Measurements from ENCODE around the gene PTH2R.
"Not testable (repeated sequence)": the region's sequence is repeated elsewhere in the genome, so short reads cannot be mapped to it uniquely, and the experiment has no call there.

Gene PTH2R

DNA sequence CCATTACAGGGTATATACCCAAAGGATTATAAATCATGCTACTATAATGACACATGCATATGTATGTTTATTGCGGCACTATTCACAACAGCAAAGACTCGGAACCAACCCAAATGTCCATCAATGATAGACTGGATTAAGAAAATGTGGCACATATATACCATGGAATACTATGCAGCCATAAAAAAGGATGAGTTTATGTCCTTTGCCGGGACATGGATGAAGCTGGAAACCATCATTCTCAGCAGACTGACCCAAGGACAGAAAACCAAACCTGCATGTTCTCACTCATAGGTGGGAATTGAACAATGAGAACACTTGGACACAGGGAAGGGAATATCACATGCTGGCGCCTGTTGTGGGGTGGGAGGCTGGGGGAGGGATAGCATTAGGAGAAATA, 9.8 kb upstream of the PTH2R start:
- DNase-seq, result not testable (repeated sequence)

DNA sequence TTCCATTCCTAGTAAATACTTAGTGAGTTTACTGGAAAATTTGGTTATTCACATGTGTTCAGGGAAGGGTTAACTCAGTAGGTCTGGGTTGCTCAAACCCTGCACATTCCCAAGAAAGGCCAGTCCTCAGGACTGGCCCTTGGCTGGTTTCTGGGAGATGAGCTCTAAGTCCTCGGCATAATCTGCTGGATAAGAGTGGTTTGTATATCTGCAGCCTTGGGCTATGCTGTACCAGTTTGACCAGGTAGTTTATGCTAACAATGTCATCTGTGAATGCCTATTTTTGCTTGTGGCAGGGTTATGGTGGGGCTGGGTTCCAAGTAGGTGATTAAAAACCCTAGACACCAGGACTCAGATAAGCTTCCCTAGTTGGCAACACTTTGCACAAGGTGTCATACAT, 7.4 kb upstream of the PTH2R start:
- DNase-seq, result no peak

DNA sequence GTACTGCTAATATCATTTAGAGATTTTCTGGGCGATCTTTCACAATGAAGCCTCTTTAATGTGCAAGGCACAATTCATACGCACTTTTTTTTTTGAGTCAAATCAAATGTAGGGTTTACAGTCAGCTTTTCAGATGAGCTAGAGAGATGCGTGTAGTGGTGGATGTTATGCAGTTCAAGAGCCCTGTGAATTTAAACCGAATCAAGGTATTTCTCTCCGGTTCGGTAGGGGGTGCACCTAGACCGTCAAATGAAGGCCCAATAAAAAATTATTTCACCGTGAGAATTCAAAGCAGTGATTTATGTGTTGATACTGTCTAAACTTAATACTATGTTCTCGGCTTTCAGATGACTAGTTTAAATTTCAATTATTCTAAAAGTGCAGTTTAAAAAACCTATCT, 1.1 kb downstream of the PTH2R start:
- peak; percentile 35 for DNase-seq

DNA sequence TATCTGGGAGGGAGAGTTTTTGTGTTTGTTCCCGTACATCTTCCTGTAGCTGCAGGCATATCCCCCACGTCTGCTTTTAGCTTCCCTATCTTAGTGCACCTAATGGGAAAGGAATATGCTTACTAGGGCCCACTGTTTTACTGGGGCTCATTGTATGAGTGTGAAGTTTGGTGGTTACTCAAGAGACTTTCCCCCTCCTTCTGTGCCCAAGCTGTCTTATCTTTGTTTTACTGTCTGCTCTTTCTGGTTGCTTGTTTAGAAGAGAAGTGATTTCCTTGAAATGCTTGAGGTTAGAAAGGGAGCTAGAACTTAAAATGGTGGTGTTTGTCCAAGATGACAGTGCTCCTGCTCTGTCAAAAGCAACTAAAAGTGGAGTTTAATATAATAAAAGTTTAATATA, 7.3 kb downstream of the PTH2R start:
- DNase-seq, result no peak

DNA sequence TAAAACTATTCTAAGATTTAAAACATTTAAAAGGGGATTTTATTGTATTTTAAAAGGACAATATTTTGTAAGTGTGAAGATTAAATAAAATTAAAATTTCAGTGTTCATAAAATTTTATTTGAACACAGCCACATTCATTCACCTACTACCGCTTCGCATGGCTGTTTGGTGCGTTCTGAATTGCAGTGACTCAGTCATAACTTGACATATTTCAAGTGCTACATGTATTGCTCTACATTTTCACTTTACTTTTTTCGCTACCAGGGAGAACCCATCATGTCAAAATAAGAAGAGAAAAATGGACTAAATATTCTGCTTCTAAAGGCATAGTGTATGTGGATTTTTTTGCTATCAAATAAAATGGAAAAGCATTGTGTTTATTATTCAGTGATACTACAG, 8.7 kb downstream of the PTH2R start:
- no peak for DNase-seq

DNA sequence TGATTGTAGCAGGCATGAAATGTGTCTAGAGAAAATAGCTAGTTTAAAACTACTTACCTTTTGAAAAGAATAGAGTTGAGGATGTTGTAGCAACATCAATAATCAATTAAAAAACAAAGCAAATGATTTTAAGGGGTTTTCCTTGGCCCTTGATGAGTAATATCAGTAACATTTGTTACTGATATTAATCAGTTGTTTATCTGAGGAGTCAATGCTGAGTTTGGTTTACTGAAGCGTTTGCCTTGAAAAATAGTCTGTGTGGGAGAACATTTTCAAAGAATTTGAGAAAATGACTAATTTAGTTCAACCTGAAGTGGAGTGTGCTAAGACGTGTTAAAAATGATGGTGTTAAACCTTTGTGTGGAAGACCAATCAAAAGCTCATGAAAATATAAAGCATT, 9.3 kb downstream of the PTH2R start:
- no peak for DNase-seq

DNA sequence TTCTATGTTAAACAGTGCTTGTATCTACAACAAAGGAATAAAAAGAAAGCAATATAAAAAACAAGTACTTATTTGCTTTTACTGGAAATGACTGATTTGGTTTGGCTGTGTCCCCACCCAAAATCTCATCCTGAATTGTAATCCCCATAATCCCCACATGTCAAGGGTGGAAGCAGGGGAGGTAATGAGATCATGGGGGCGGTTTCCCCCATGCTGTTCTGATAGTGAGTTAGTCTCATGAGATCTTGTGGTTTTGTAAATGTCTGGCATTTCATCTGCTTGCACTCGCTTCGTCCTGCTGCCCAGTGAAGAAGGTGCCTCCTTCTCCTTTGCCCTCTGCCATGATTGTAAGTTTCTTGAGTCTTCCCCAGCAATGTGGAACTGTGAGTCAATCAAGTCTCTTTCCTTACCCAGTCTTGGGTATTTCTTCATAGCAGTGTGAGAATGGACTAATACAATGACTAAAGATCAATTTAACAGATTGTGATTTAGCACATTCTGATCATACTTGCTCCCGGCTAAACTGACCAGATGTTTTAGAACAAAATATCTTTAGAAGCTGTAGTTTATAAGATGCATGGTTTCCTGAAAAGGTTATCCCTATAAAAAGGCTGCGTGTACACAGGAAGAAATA, 19.9 kb downstream of the PTH2R start:
- no peak for DNase-seq

DNA sequence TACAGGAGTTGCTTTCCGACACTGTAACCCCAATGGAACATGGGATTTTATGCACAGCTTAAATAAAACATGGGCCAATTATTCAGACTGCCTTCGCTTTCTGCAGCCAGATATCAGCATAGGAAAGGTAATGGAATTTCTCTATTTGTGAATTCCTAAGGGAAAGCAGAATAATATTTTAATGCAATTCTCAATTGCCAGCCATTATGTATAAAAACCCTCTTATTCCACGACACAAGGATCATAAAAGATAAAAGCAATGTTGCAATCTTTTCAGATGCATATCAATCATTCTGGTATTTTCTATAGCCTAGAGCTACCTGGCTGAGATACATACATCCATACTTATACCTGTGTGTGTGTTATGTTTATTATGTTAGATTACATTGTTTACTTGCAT, 31.2 kb downstream of the PTH2R start:
- no peak for DNase-seq

DNA sequence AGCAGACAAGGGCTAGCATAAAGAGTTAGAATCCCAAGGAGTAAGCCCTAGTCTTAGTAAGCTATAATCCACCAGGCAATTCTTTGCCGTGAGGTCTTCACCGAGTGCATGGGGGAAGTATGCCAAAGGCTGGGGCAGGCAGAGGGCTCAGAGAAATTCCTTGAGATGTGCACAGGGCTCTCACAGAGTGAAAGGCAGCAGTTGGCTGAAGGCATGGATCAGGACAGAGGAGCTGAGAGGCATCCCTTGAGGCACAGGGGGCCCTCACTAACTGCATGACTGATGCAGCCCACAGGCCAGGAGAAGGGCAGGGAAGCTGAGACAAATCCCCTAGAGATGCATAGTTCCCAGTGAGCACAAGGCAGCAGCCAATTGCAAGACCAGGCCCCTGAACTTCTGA, 34.1 kb downstream of the PTH2R start:
- DNase-seq, result no peak

DNA sequence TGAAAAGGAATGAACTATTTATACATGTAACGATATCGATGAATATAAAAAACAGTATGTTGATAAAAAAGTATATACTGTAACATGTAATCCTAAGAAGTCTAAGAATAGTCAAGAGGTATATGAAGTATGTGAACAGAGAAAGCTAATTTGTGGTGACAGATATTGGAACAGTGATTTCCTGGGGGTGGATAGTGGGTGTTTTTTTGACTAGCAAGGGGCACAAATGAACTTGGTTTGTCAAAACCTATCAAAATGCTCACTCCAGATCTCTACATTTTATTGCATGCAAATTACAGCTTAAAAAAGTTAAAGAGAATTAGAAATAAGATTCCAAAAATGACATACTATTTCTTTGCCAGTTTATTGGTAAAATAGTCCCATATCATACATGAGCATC, 35.4 kb downstream of the PTH2R start:
- no peak for DNase-seq

DNA sequence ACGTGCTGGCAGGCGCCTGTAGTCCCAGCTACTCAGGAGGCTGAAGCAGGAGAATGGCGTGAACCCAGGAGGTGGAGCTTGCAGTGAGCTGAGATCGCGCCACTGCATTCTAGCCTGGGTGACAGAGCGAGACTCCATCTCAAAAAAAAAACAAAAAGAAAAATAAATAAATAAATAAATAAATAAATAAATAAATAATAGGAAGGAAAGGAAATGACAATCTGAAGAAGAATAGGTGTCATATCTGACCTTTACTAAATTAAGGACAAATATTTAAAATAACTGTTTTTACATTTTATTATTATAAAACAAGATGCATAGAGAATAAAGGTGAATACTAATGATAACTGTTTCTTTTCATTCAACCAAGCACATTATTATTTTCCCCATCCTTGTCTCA, 40.9 kb downstream of the PTH2R start:
- DNase-seq, result not testable (repeated sequence)

DNA sequence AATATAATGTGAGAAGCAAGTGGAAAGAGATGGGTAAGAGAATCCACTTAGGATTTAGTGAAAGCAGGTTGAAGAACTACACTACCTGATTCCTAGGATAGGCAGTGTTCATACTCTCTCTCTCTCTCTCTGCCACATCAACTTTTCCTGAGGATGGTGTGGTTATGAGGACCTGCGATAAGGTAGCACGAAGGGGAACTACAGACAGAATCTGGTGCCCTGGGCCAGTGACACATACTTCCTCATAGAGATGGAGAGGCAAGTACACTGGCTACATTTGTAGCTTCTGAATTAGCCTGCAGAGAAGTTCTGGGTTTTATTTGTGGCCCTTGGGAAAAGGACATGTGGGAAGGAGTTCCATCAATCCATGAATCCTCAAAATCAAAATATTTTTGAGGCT, 44.5 kb downstream of the PTH2R start:
- DNase-seq, result no peak

DNA sequence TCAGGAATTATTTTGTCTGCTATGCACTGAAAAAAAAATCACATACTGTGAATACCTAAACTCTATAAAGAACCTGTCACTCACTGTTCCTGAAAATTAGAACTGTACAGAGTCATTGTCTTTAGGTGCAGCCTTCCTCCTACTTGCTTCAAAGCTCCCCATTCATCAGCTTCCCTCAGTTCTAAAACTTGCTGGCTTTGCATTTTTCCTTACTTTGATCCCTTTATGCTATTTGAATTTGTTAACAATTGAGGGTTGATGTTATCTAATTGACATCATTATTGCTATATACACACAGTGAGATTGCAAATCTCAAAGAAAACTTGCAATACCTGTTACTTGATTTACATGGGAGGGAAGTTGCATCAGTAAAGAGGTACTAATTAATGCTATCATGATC, 48.3 kb downstream of the PTH2R start:
- no peak for DNase-seq

DNA sequence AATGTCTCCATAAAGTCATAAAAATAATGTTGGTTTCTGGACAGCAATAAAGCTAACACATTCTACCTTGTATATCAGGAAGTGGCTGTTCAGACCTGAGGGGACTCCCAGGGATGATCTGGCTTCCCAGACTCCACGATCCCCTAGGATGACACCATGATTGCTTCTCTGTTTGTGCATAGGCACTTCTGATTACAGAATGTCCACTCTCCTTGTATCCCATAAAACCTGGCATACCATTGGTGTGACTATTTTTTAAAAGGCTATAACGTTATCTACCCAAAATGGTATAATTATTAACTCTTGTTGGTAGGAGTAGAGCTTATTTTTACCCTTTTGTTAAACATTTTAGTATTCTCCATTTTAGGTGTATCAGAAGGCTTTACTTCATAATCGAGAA, 57.1 kb downstream of the PTH2R start:
- DNase-seq, result no peak

DNA sequence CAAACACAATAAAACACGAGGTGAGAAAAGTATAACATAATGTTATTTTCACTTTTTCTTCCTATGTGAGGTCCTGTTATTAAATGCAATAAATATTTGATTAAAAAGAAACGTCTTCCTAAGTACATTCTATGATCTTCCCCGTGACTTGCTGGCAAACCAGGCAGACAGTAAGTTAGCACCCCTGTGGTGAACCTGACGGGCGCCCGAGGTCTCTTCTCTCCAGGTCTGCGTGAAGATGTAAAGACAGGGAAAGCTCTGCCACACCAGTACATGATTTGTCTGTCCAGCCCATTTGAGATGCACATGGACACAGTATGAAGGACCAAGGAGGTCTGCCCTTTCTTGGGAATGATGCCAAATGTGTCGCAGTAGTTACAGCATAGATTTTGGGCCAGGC, 57.6 kb downstream of the PTH2R start:
- no peak for DNase-seq

DNA sequence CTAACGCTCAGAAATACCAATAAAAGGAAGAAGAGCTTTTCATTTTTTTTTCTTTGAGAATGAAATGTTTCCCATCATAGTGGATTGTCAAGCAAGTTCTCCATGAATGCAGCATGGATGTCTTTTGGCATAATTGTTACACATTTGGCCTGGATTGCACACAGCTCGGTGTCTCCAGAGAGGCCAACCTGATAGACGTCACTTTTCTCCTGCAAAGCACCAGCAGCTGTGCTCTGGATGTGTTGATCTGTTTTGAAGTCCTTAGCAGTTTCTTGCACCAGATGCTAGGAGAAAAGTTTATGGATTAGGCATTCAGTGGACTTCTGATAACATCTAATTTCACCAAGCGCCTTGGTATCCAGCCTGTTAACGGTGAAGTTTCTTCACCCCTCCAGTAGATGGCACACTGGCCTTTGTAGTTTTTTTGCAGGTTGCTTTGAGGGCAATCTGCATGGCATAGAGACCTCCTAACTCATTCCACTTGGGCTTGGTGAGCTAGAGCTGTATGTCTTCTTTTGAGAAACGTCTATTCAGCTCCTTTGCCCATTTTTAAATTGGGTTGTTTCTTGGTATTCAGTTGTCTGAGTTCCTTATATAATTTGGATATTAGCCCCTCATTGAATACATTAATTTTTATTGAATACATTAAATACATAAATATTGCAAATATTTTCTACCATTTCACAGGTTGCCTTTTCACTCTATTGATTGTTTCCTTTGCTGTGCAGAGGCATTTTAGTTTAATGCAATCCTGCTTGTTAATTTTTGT, 59.7 kb downstream of the PTH2R start:
- DNase-seq, result no peak

DNA sequence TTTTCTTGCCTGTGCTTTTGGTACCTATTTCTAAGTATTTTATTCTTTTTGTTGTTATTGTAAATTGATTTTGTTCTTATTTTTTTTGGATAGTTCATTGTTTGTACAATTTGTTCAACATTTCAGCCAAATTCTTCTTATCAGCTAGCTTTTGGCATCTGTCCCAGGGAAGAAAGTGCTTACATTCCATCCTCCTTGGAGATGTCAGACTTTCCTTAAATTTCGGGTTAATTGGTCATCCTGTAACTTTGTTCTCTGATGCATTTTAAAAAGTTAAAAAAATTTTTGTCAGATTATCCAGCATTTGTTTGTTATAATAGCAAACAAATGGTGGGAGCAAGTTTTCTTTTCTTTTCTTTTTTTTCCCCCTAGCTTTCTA, 60.3 kb downstream of the PTH2R start:
- no peak for DNase-seq

DNA sequence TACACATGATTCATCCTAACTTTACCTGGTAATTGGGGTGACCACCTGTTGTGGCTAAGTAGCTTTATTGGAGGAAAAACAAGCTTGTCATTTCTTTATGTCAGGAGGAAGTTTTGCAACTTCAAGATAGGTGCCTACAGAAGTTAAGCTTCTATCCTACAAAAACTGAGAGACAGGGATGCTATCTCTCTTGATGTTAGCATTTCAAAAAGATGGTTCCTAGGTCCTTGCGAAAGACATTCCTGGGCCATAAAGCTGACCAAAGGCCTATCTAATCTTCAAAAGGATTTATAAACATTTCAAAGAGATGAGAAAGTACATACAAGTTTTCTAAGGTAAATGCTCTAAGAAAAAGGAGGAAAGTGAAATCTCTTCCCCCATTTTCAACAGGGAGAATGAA, 61.0 kb downstream of the PTH2R start:
- DNase-seq, result no peak

DNA sequence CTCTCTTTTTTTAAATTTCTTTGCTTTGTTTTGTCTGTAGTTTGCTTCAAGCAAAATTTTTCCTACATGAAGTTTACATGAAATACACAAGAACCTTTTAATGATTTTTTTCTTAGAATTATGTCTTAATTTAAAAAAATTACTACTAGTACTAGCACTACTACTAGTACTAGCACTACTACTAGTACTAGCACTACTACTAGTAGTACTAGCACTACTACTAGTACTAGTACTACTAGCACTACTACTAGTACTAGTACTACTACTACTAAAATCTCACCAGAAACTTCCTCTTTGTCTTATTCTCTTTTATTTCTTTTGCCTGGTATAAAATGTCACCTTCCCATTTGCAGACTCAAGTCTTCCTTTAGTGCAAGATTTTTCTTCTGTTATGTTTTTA, 71.1 kb downstream of the PTH2R start:
- DNase-seq, result no peak

DNA sequence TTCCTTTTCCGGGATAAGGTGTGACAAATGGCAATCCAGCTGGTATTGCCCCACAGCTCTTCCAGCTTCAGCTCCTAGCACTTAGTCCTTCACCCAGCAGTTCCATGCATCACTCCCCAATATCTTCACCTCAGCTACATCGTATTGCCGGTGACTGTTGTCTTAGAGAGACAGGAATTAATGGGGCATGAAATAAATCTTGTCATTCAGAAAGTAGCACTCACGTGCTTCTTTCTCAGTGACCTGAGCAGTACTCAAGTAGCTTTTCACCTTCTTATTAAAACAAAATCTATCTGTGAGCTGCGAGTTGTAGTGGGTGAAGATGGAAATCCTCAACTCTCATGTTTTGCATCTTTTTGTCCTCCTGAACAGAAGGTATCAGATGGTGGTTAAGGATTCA, 72.8 kb downstream of the PTH2R start:
- DNase-seq, result no peak

DNA sequence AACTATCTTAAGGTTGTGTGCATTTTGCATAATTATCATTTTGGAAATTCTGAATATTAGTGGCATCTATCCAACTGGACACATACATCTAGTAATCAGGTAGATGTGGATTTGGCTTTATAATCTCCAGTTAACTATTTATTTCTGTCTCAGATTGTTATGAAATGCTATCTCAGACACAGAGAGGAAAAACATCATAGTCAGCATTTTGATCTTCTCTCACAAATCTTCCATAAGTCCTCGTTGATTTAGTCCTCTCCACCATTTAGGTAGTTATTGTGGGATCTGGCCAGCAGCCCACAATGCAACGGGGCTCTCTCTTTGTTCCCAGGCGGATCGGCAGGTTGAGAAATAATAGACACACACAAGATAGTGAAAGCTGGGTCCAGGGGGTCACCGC, 75.4 kb downstream of the PTH2R start:
- DNase-seq, result not testable (repeated sequence)

DNA sequence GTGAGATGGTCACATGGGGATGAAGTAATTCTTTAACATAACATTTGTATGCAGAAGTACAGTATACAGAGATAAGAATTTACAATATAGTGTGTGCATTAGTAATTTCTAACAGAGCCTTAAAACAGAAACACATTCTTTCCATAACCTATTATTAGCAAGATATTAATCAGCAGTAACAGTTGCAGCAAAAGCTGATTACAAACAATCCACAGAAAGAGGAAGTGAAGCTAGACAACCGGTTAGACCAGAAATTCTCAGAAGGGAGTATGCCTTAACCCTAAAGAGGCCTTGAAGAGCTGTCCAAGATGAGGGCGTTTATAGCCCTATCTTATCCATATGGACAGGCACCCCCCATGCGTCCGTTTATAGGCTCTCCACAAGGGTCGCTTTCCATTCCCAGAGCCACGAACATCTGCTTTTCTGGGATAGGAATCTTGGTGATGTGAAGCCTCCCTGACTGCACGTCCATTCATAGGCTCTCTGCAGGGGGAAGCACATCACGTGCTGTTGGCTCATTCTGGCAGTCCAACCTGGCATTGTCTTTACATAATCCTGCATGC, 75.9 kb downstream of the PTH2R start:
- not testable (repeated sequence) for DNase-seq

DNA sequence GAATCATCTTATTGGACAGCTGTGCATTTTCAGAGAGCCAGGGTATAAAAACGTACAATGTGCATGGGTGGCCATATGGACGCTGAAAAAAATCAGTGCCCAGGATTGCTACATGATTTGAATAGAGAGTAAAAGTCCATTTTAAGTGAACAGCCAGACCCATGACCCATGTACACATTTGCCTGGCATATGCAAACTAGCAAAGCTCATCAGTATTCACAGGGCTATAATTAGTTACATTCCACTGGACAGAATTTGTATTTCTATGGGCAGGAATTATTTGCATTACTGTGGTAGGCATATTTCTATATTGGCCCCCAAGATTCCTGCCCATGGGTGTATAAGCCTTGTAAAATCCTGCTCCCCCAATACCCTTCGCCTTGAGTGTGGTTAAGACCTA, 78.8 kb downstream of the PTH2R start:
- DNase-seq, result no peak

DNA sequence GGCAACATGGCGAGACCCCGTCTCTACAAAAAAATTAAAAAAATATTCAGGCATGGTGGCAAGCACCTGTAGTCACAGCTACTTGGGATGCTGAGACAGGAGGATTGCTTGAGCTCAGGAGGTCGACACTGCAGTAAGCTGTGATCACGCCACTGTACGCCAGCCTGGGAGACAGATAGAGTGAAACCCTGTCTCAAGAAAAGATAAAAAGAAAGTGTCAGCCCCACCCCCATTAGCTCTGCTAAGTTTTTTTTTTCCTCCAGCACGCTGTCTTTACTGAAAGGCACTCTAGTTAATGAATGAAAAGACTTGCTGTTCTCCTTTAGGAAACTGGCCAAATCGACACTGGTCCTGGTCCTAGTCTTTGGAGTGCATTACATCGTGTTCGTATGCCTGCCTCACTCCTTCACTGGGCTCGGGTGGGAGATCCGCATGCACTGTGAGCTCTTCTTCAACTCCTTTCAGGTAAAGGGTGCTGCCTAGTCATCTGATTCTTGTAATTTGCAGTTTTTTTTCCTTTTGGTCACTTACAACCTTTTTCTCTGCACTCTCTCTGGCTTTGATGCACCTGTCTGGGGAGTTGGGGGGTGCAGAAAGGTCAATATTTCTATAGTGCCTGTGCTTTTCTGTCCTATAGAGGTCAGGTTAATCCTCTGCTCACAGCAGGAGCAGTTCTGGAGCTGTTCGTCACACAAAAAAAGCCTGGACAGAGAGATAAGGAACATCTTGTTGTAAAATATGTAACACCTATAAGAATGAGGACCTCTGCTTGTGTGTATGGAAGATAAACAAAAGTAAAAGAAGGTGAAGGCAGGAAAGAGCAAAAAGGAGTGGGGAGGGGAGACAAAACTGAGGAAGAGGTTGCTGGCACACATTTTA, 82.3 kb downstream of the PTH2R start:
- DNase-seq, result no peak
